ENCODE results near the gene ABL1.
"Not testable (repeated sequence)": the region's sequence is repeated elsewhere in the genome, so short reads cannot be mapped to it uniquely, and the experiment has no call there.

The ABL1 gene

GRCh38 chr9:130834371-130835336, at the start of gene ABL1:
TSS of gene ABL1 (plus strand) at chr9:130835254. CDS start at chr9:130835447, 193 bp downstream.
- peak within 1 kb of the TSS; percentile 80 for H3K4me3 ChIP-seq (ENCODE audit: low read depth, low read length)
- no peak for TF ChIP-seq CTCF (conservative IDR thresholded peaks at IDR 0.05; ENCODE audit: low read depth, low read length)
- DNase-seq (ENCODE audit: low read depth): peak; percentile 79

GRCh38 chr9:130785940-130786508, 49.0 kb upstream of the ABL1 start:
- no peak overlapping the region for H3K4me3 ChIP-seq (ENCODE audit: low read depth, low read length)
- no peak for DNase-seq (ENCODE audit: low read depth)
- no peak for TF ChIP-seq CTCF (conservative IDR thresholded peaks at IDR 0.05; ENCODE audit: low read depth, low read length)

GRCh38 chr9:130786526-130786925, 48.5 kb upstream of the ABL1 start:
- DNase-seq (ENCODE audit: low read depth): no peak
- TF ChIP-seq CTCF (conservative IDR thresholded peaks at IDR 0.05; ENCODE audit: low read depth, low read length): no peak
- H3K4me3 ChIP-seq (ENCODE audit: low read depth, low read length): no peak overlapping the region

- TF ChIP-seq CTCF (conservative IDR thresholded peaks at IDR 0.05; ENCODE audit: low read depth, low read length): no peak
- no peak overlapping the region for H3K4me3 ChIP-seq (ENCODE audit: low read depth, low read length)
- no peak for DNase-seq (ENCODE audit: low read depth)
Observed at GRCh38 chr9:130789747-130790672, 45.0 kb upstream of the ABL1 start.

GRCh38 chr9:130791303-130791894, 43.7 kb upstream of the ABL1 start:
- H3K4me3 ChIP-seq (ENCODE audit: low read depth, low read length): no peak overlapping the region
- DNase-seq (ENCODE audit: low read depth): no peak
- no peak for TF ChIP-seq CTCF (conservative IDR thresholded peaks at IDR 0.05; ENCODE audit: low read depth, low read length)

- no peak for DNase-seq (ENCODE audit: low read depth)
- no peak overlapping the region for H3K4me3 ChIP-seq (ENCODE audit: low read depth, low read length)
- no peak for TF ChIP-seq CTCF (conservative IDR thresholded peaks at IDR 0.05; ENCODE audit: low read depth, low read length)
Observed at GRCh38 chr9:130793589-130793988, 41.5 kb upstream of the ABL1 start.

GRCh38 chr9:130794021-130794420, 41.0 kb upstream of the ABL1 start:
- H3K4me3 ChIP-seq (ENCODE audit: low read depth, low read length); DNase-seq (ENCODE audit: low read depth): not testable (repeated sequence)

- not testable (repeated sequence) for H3K4me3 ChIP-seq (ENCODE audit: low read depth, low read length)
- peak; percentile 79 for DNase-seq (ENCODE audit: low read depth)
Observed at GRCh38 chr9:130794423-130794822, 40.6 kb upstream of the ABL1 start.
